PC-9 (cell line): ENCODE results near the gene BUB1.
"Not testable (repeated sequence)": the region's sequence is repeated elsewhere in the genome, so short reads cannot be mapped to it uniquely, and the experiment has no call there.

Experiments
- EZH2 ChIP-seq: fragments of 200-600 bp; sonication (generic); IDR thresholded peaks from 2 replicates; pipeline ENCODE4 v1.8.0; 2017; ENCODE audit warnings: antibody characterized with exemption, low read depth
- TF ChIP-seq, protein P1 (sequence below): fragments of 200-600 bp; sonication (generic); conservative IDR thresholded peaks from 2 replicates; pipeline ENCODE4 v1.6.1; 2017; ENCODE audit warnings: mixed run types, antibody characterized with exemption, mild to moderate bottlenecking, moderate library complexity

DNA sequence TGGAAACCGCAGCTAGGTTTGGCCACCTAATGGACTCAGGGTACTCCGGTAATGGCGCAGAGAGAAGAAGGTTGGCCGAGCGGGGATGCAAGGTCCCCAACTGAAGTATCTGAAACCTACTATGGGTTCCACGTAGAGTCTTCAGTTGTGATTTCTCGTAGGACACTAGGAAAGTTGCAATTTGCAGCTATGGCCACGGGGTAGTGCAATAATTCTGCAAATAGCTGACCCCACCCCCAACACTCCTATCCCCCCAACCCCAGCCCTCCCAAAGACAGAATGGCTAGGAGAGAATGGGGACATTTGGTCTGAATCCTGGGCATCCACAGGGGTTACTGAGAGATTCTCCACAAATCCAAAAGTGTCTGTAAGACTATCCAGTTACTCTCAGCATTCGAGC lies 75.7 kb downstream of the BUB1 start:
- not testable (repeated sequence) for TF ChIP-seq EZH2
- TF ChIP-seq, protein P1, sequence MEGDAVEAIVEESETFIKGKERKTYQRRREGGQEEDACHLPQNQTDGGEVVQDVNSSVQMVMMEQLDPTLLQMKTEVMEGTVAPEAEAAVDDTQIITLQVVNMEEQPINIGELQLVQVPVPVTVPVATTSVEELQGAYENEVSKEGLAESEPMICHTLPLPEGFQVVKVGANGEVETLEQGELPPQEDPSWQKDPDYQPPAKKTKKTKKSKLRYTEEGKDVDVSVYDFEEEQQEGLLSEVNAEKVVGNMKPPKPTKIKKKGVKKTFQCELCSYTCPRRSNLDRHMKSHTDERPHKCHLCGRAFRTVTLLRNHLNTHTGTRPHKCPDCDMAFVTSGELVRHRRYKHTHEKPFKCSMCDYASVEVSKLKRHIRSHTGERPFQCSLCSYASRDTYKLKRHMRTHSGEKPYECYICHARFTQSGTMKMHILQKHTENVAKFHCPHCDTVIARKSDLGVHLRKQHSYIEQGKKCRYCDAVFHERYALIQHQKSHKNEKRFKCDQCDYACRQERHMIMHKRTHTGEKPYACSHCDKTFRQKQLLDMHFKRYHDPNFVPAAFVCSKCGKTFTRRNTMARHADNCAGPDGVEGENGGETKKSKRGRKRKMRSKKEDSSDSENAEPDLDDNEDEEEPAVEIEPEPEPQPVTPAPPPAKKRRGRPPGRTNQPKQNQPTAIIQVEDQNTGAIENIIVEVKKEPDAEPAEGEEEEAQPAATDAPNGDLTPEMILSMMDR, result not testable (repeated sequence)
